ACC112 (cell line): Measurements from ENCODE around the gene GABRA5.

ENCODE experiments used
- H2AFZ ChIP-seq: fragments of 200-600 bp; sonication (generic); one replicate; pipeline ENCODE4 v1.6.0; 2017; ENCODE audit warnings: antibody characterized with exemption, low read length; ENCODE audit not compliant: unreplicated experiment
- H3K27ac ChIP-seq: fragments of 200-600 bp; sonication (generic); 2 replicates; pipeline ENCODE4 v1.5.1; 2014; ENCODE audit warnings: low read depth, mild to moderate bottlenecking, antibody characterized with exemption, low read length, moderate library complexity
- H3K27me3 ChIP-seq: fragments of 200-600 bp; sonication (generic); 2 replicates; pipeline ENCODE4 v1.6.1; 2014; ENCODE audit warnings: mild to moderate bottlenecking, antibody characterized with exemption, low read length, moderate library complexity, mixed read lengths; ENCODE audit not compliant: insufficient read depth
- H3K36me3 ChIP-seq: fragments of 200-600 bp; sonication (generic); 2 replicates; pipeline ENCODE4 v1.6.1; 2016; ENCODE audit warnings: mild to moderate bottlenecking, antibody characterized with exemption, low read length, moderate library complexity, mixed read lengths; ENCODE audit not compliant: insufficient read depth
- H3K4me1 ChIP-seq: fragments of 200-600 bp; sonication (generic); one replicate; pipeline ENCODE4 v1.6.1; 2016; ENCODE audit warnings: low read length, mixed read lengths; ENCODE audit not compliant: insufficient read depth, unreplicated experiment, control insufficient read depth
- H3K4me3 ChIP-seq: fragments of 200-600 bp; sonication (generic); 2 replicates; pipeline ENCODE4 v1.5.1; 2014; ENCODE audit warnings: mild to moderate bottlenecking, low read depth, low read length
- H3K79me2 ChIP-seq: fragments of 200-600 bp; sonication (generic); one replicate; pipeline ENCODE4 v1.6.0; 2016; ENCODE audit warnings: low read length; ENCODE audit not compliant: control insufficient read depth, unreplicated experiment, insufficient read depth

The GABRA5 gene

GRCh38 chr15:26954403-26954802 is 87.5 kb downstream of the GABRA5 start:
- H3K36me3 ChIP-seq: no peaks in the 10 kb centered on the region
- H3K79me2 ChIP-seq: no peaks in the 10 kb centered on the region
- H3K27me3 ChIP-seq: no peaks in the 10 kb centered on the region
- no peak overlapping the region for H2AFZ ChIP-seq
- H3K27ac ChIP-seq: no peak overlapping the region
- H3K4me1 ChIP-seq: no peaks in the 10 kb centered on the region
- H3K4me3 ChIP-seq: no peak overlapping the region

DNA sequence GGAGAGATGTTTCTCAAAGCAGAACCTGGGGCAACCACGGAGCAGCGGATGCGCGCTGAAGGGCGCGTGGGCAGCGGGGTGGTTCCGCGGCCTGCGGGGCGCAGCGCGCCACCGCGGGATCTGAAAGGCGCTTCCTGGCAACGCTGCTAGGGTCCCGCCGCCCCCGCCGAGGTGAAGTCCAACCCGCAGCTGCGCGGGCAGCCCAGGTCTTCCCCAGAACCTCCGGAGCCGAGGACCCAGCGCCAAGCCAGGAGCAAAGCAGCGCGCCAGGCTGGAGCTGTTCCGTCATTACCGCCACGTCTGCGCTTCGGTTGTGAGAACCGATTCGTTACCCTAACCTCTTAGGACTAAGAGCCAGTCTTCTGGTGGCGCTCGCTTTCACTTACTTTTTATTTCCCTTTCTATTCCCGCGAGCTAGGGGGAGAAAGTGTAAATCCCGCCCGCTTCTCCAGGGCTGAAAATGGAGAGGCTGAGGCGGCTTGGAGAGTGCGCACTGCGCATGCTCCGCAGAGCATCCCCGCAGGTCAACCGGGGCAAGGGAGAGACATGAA is 100.9 kb downstream of the GABRA5 start:
- no peak overlapping the region for H2AFZ ChIP-seq
- no peaks in the 10 kb centered on the region for H3K36me3 ChIP-seq
- no peaks in the 10 kb centered on the region for H3K79me2 ChIP-seq
- no peak overlapping the region for H3K27ac ChIP-seq
- H3K4me3 ChIP-seq: no peak overlapping the region
- H3K4me1 ChIP-seq: no peaks in the 10 kb centered on the region
- H3K27me3 ChIP-seq: no peaks in the 10 kb centered on the region; the same call in 1 of the 2 replicates

GRCh38 chr15:26968806-26969205 is 101.9 kb downstream of the GABRA5 start:
- Histone ChIP-seq H3K4me3 (no peak overlapping the region), H3K27ac (no peak overlapping the region), H3K36me3 (no peaks in the 10 kb centered on the region), H3K79me2 (no peaks in the 10 kb centered on the region), H3K4me1 (no peaks in the 10 kb centered on the region), H3K27me3 (no peaks in the 10 kb centered on the region; the same call in 1 of the 2 replicates), H2AFZ (no peak overlapping the region)

- Histone ChIP-seq H3K27me3 (no peaks in the 10 kb centered on the region; the same call in 1 of the 2 replicates), H3K27ac (no peak within 1 kb of the TSS), H3K36me3 (no peaks in the 10 kb centered on the region), H3K79me2 (no peaks in the 10 kb centered on the region), H2AFZ (no peak within 1 kb of the TSS), H3K4me3 (no peak within 1 kb of the TSS), H3K4me1 (no peaks in the 10 kb centered on the region)
Observed at GRCh38 chr15:26970712-26971210, 103.9 kb downstream of the GABRA5 start, which contains the start of gene GABRG3. Gene GABRG3, plus strand, starts transcription at chr15:26971181.

DNA sequence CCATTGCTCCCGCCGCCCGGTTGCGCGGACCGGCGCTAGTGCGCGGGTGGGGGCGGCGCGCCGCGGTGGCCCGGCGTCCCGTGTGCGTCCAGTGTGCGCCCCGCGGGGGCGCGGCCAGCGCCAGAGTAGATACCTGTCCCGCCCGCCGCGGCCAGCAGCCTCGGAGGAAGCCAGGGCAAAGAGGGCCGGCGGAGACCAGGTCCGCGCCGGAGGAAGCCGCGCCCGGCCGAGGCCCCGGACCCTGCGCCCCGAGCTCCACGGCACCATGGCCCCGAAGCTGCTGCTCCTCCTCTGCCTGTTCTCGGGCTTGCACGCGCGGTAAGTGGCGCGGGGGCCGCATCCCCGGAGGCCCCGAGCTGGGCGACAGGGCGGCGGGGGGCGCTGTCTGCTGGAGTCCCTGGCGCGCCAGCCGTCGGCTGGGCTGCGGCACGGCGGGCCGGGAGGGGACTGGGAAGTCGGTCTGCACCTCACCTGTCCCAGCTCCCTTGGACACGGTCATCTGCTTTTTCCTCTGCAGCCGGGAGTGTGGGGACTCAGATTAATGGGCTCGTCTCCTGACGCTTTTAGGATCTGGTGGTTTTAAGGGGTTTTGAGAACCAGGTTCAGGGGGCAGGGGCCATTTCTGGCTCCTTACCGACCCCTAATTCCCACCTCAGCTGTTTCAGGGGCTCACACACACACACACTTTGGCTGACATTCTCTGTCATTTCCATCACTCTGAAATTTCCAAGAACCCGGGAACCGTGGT is 104.6 kb downstream of the GABRA5 start:
- H3K4me1 ChIP-seq: no peaks in the 10 kb centered on the region
- no peak overlapping the region for H3K4me3 ChIP-seq
- no peak overlapping the region for H2AFZ ChIP-seq
- H3K79me2 ChIP-seq: no peaks in the 10 kb centered on the region
- no peaks in the 10 kb centered on the region for H3K36me3 ChIP-seq
- no peaks in the 10 kb centered on the region; the same call in 1 of the 2 replicates for H3K27me3 ChIP-seq
- no peak overlapping the region for H3K27ac ChIP-seq

- Histone ChIP-seq H3K27ac (no peak overlapping the region), H3K27me3 (no peaks in the 10 kb centered on the region; the same call in 1 of the 2 replicates), H2AFZ (no peak overlapping the region), H3K4me1 (no peaks in the 10 kb centered on the region), H3K36me3 (no peaks in the 10 kb centered on the region), H3K79me2 (no peaks in the 10 kb centered on the region), H3K4me3 (no peak overlapping the region)
Observed at GRCh38 chr15:26972636-26973035, 105.8 kb downstream of the GABRA5 start.

DNA sequence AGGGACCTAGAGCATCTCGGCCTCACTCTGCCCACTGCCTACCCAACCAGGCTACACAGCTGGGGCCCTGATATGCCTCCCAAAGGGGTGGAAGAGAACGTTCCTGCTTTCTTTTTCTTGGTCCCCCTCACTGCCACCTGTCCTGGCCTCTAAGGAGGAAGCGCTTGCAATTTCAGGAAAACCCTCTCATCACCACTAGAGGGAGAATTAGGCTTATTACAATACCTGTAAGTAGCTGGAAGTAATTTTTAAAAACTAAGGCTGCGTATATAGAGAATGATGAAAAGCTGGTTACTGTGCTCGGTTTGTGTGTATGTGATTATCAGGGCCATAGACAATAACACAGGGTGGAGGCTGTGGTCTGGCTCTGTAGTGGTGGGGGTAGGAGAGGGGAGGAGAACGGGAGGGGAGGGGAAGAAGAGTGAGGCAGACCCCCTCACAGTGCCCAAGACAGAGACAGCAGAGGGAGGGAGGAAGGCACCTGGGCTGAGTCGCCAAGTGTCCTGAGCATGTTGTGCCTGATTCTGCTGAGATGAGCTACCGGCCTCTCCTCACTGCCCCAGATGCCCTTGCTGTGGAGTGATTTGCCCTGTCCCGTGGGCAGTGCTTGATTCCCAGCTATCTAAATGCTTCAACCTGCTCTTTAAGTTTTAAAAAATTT is 107.4 kb downstream of the GABRA5 start:
- H2AFZ ChIP-seq: no peak overlapping the region
- H3K27ac ChIP-seq: no peak overlapping the region
- H3K79me2 ChIP-seq: no peaks in the 10 kb centered on the region
- no peaks in the 10 kb centered on the region; the same call in 1 of the 2 replicates for H3K27me3 ChIP-seq
- H3K4me1 ChIP-seq: no peaks in the 10 kb centered on the region
- no peak overlapping the region for H3K4me3 ChIP-seq
- no peaks in the 10 kb centered on the region for H3K36me3 ChIP-seq

GRCh38 chr15:26981492-26981891 is 114.6 kb downstream of the GABRA5 start:
- Histone ChIP-seq H3K4me3 (no peak overlapping the region), H3K27me3 (no peaks in the 10 kb centered on the region), H3K27ac (no peak overlapping the region), H2AFZ (no peak overlapping the region), H3K4me1 (no peaks in the 10 kb centered on the region), H3K36me3 (no peaks in the 10 kb centered on the region), H3K79me2 (no peaks in the 10 kb centered on the region)

GRCh38 chr15:26983822-26984221 is 117.0 kb downstream of the GABRA5 start:
- Histone ChIP-seq H2AFZ (no peak overlapping the region), H3K27ac (no peak overlapping the region), H3K27me3 (no peaks in the 10 kb centered on the region), H3K4me1 (no peaks in the 10 kb centered on the region), H3K36me3 (no peaks in the 10 kb centered on the region), H3K4me3 (no peak overlapping the region), H3K79me2 (no peaks in the 10 kb centered on the region)

GRCh38 chr15:26985050-26985449 is 118.2 kb downstream of the GABRA5 start:
- no peak overlapping the region for H3K27ac ChIP-seq
- H3K4me3 ChIP-seq: no peak overlapping the region
- no peaks in the 10 kb centered on the region for H3K79me2 ChIP-seq
- H3K4me1 ChIP-seq: no peaks in the 10 kb centered on the region
- no peaks in the 10 kb centered on the region for H3K27me3 ChIP-seq
- H3K36me3 ChIP-seq: no peaks in the 10 kb centered on the region
- no peak overlapping the region for H2AFZ ChIP-seq
